ENCODE measurements around the gene ZNF530. TPM values are rescaled to one million over a fixed set of nuclear protein-coding genes. Genes with fewer than 3 reads are reported as not detected.

Gene ZNF530
- total RNA-seq, 4 donors from 2014 or later, result 0.86 to 4.2 (median 3.4) TPM

GRCh38 chr19:57566396-57567265 lies 33.1 kb upstream of the ZNF530 start:
- Histone ChIP-seq H3K36me3 (peaks cover 0 to 10% of the 10 kb centered on the region in 2 donors), H3K27me3 (no peaks in the 10 kb centered on the region), H3K9me3 (peaks cover 12 to 52% (median 22%) of the 10 kb centered on the region in 3 donors), H3K4me3 (peak overlapping the region in 1 of 4 donors; percentile 8), H3K27ac (no peak overlapping the region), H3K4me1 (no peaks in the 10 kb centered on the region)
- in situ Hi-C loops (cut with MboI; ENCODE audit: low sequenced_read_pairs in 4 of 4), result no loop called here
- no peak for TF ChIP-seq POLR2A (IDR thresholded peaks at IDR 0.05)
- TF ChIP-seq CTCF (IDR thresholded peaks at IDR 0.05 in 4 of 5, conservative IDR thresholded peaks at IDR 0.05 in 1 of 5), result no peak
- ATAC-seq (no peak), DNase-seq (no peak)
- intact Hi-C loops (cut with DNase I; ENCODE audit: low total_unique reads), result no loop called here

GRCh38 chr19:57570707-57571106 lies 29.0 kb upstream of the ZNF530 start:
- Histone ChIP-seq H3K4me1 (no peaks in the 10 kb centered on the region), H3K27me3 (no peaks in the 10 kb centered on the region), H3K9me3 (peaks cover 28 to 82% (median 41%) of the 10 kb centered on the region in 3 donors), H3K4me3 (no peak overlapping the region), H3K36me3 (peaks cover 12 to 50% of the 10 kb centered on the region in 2 donors), H3K27ac (no peak overlapping the region)
- in situ Hi-C loops (cut with MboI; ENCODE audit: low sequenced_read_pairs in 4 of 4), result no loop called here
- ATAC-seq (no peak), DNase-seq (no peak)
- intact Hi-C loops (cut with DNase I; ENCODE audit: low total_unique reads), result no loop called here
- TF ChIP-seq POLR2A (IDR thresholded peaks at IDR 0.05) (no peak), CTCF (IDR thresholded peaks at IDR 0.05 in 4 of 5, conservative IDR thresholded peaks at IDR 0.05 in 1 of 5) (no peak)

GRCh38 chr19:57572415-57572947 lies 27.2 kb upstream of the ZNF530 start:
- ATAC-seq (no peak), DNase-seq (no peak)
- H3K4me3 ChIP-seq, result no peak overlapping the region
- H3K4me1 ChIP-seq, result peaks cover 0 to 2% of the 10 kb centered on the region in 2 donors
- in situ Hi-C loops (cut with MboI; ENCODE audit: low sequenced_read_pairs in 4 of 4) (no loop called here), intact Hi-C loops (cut with DNase I; ENCODE audit: low total_unique reads) (no loop called here)
- peaks cover 12 to 68% of the 10 kb centered on the region in 2 donors for H3K36me3 ChIP-seq
- no peaks in the 10 kb centered on the region for H3K27me3 ChIP-seq
- TF ChIP-seq POLR2A (IDR thresholded peaks at IDR 0.05), result no peak
- no peak for TF ChIP-seq CTCF (IDR thresholded peaks at IDR 0.05 in 4 of 5, conservative IDR thresholded peaks at IDR 0.05 in 1 of 5)
- H3K9me3 ChIP-seq, result peaks cover 28 to 64% (median 29%) of the 10 kb centered on the region in 3 donors
- no peak overlapping the region for H3K27ac ChIP-seq

- DNase-seq, result no peak
- peaks cover 10 to 14% of the 10 kb centered on the region in 2 donors for H3K4me1 ChIP-seq
- H3K27ac ChIP-seq, result no peak overlapping the region
- H3K9me3 ChIP-seq, result peaks cover 16 to 38% (median 19%) of the 10 kb centered on the region in 3 donors
- no peak overlapping the region for H3K4me3 ChIP-seq
- in situ Hi-C loops (cut with MboI; ENCODE audit: low sequenced_read_pairs in 4 of 4) (loop anchor here in 1 of 4 donors (5.0 kb wide), 1 partner anchor 56 kb away; the partner anchor contains the start of gene ZNF211), intact Hi-C loops (cut with DNase I; ENCODE audit: low total_unique reads) (loop anchor here (5.0 kb wide), 1 partner anchor 371 kb away; the partner anchor contains the start of gene ZNF256)
- ATAC-seq, result no peak
- H3K27me3 ChIP-seq, result no peaks in the 10 kb centered on the region
- peaks cover 12 to 58% of the 10 kb centered on the region in 2 donors for H3K36me3 ChIP-seq
- TF ChIP-seq POLR2A (IDR thresholded peaks at IDR 0.05) (no peak), CTCF (IDR thresholded peaks at IDR 0.05 in 4 of 5, conservative IDR thresholded peaks at IDR 0.05 in 1 of 5) (no peak)
Observed at GRCh38 chr19:57576661-57577060, 23.0 kb upstream of the ZNF530 start.

Measured in gastrocnemius medialis (tissue), 4 donors.